Testis (tissue), 2 donors: Measurements from ENCODE around the gene SMG6.

ENCODE experiments used
- POLR2A ChIP-seq: fragments of 450-650 bp; IDR thresholded peaks from one replicate; pipeline ENCODE4 v1.6.1; 2017; ENCODE audit warnings: antibody characterized with exemption, mild to moderate bottlenecking, moderate library complexity
- TF ChIP-seq, protein P1 (sequence below), 3 experiments: fragments of 450-650 bp in 2 of 3; fragments of 200-600 bp in 1 of 3; sonication (generic) in 1 of 3; IDR thresholded peaks; one replicate each; pipeline ENCODE4 v1.5.1; 2016 to 2019; ENCODE audit warnings: antibody characterized with exemption in 3 of 3, mild to moderate bottlenecking in 2 of 3, moderate library complexity in 1 of 3

DNA sequence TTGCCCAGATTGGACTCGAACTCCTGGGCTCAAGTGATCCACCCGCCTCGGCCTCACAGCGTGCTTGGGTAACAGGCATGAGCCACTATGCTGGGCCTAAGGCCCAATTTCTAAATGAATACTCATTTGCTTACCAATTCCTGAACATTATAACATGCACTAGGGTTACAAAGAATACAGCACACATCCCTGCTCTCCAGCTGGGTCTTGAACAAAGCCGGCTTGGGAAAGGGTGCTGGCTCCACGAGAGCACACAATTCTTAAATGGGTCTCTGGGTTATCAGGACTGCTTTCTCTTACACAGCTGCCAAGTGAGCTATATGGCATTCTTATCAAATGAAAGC lies 190.3 kb downstream of the SMG6 start:
- TF ChIP-seq, protein P1, sequence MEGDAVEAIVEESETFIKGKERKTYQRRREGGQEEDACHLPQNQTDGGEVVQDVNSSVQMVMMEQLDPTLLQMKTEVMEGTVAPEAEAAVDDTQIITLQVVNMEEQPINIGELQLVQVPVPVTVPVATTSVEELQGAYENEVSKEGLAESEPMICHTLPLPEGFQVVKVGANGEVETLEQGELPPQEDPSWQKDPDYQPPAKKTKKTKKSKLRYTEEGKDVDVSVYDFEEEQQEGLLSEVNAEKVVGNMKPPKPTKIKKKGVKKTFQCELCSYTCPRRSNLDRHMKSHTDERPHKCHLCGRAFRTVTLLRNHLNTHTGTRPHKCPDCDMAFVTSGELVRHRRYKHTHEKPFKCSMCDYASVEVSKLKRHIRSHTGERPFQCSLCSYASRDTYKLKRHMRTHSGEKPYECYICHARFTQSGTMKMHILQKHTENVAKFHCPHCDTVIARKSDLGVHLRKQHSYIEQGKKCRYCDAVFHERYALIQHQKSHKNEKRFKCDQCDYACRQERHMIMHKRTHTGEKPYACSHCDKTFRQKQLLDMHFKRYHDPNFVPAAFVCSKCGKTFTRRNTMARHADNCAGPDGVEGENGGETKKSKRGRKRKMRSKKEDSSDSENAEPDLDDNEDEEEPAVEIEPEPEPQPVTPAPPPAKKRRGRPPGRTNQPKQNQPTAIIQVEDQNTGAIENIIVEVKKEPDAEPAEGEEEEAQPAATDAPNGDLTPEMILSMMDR (IDR thresholded peaks at IDR 0.05), result no peak
- TF ChIP-seq POLR2A, result no peak
